Karpas-422 (cell line): ENCODE results near the gene EBF4. TPM values are rescaled to one million over a fixed set of nuclear protein-coding genes. Genes with fewer than 3 reads are reported as not detected.
A peak's percentile ranks its signal among the peaks of the same experiment; 100 is the strongest.

ENCODE experiments used
- DNase-seq: peaks from one replicate; pipeline ENCODE4 v3.0.0-alpha.2; 2015
- H2AFZ ChIP-seq: fragments of 200-600 bp; sonication (generic); 2 replicates; pipeline ENCODE4 v1.6.1; 2014; ENCODE audit warnings: antibody characterized with exemption, low read length, mixed read lengths
- H3K27ac ChIP-seq: fragments of 200-600 bp; sonication (generic); 2 replicates; pipeline ENCODE4 v1.5.1; 2014; ENCODE audit warnings: mild to moderate bottlenecking, low read length, moderate library complexity
- H3K27me3 ChIP-seq: fragments of 200-600 bp; sonication (generic); 2 replicates; pipeline ENCODE4 v1.6.1; 2014; ENCODE audit warnings: low read length, mixed read lengths
- H3K36me3 ChIP-seq: fragments of 200-600 bp; sonication (generic); 2 replicates; pipeline ENCODE4 v1.6.1; 2014; ENCODE audit warnings: low read length, mixed read lengths; ENCODE audit not compliant: insufficient read depth
- H3K4me1 ChIP-seq: fragments of 200-600 bp; sonication (generic); 2 replicates; pipeline ENCODE4 v1.6.1; 2014; ENCODE audit warnings: mild to moderate bottlenecking, low read length, mixed read lengths
- H3K4me2 ChIP-seq: fragments of 200-600 bp; sonication (generic); 2 replicates; pipeline ENCODE4 v1.6.1; 2014; ENCODE audit warnings: low read length, low read depth, mild to moderate bottlenecking; ENCODE audit not compliant: poor library complexity, severe bottlenecking
- H3K4me3 ChIP-seq: fragments of 200-600 bp; sonication (generic); 2 replicates; pipeline ENCODE4 v1.5.1; 2014; ENCODE audit warnings: mild to moderate bottlenecking, antibody characterized with exemption, low read length, mixed read lengths
- H3K79me2 ChIP-seq: fragments of 200-600 bp; sonication (generic); 2 replicates; pipeline ENCODE4 v1.6.1; 2014; ENCODE audit warnings: mild to moderate bottlenecking, low read length, mixed read lengths
- H3K9ac ChIP-seq: fragments of 200-600 bp; sonication (generic); 2 replicates; pipeline ENCODE4 v1.6.0; 2014; ENCODE audit warnings: low read length
- H3K9me2 ChIP-seq: fragments of 200-600 bp; sonication (generic), shearing (Covaris generic); replicated peaks from 2 replicates; pipeline ENCODE4 v1.6.0; 2014; ENCODE audit warnings: mild to moderate bottlenecking, low read length, moderate library complexity; ENCODE audit not compliant: insufficient read depth
- H3K9me3 ChIP-seq: fragments of 300-700, 200-600 bp; sonication (generic); 2 replicates; pipeline ENCODE4 v1.6.1; 2014; ENCODE audit warnings: low read length, mixed read lengths
- H4K20me1 ChIP-seq: fragments of 200-600 bp; sonication (generic); 2 replicates; pipeline ENCODE4 v1.6.1; 2014; ENCODE audit warnings: mild to moderate bottlenecking, antibody characterized with exemption, low read length, low read depth; ENCODE audit not compliant: insufficient read depth
- total RNA-seq: library from RNA; depleted of rRNA; stranded (reverse); fragments of >200 nt; shearing (Covaris generic); gene quantifications from 2 replicates; pipeline ENCODE4 v1.2.3, GENCODE V29; 2014; ENCODE audit warnings: low replicate concordance

Gene EBF4
- total RNA-seq, 1 experiment from 2014 or later = 6.5 TPM

DNA sequence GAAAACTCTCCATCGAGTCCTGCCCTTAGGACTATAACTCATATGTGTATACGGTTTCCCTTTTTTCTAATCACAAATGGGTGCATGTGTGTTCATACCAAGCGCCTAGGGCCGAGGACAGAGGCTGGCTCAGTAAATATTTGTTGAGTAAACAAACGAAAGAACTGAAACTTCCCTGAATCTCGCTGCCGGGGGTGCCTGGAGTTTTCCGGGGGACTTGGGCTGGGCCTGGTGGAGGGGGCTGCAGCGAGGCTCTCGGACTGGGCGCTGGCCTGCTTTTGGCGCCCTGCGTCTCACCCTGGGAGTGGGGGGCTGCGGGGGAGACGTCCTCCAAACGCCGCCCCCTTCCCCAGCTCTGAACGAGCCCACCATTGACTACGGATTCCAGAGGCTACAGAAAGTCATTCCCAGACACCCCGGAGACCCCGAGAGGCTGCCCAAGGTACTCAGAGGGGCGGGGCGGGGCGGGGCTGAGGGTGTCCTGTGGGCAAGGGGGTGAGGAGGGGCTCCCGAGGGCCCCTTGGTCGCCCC is 58.8 kb downstream of the EBF4 start:
- no peak for DNase-seq
- peak overlapping the region; percentile 52 for H3K4me3 ChIP-seq
- no peaks in the 10 kb centered on the region for H3K36me3 ChIP-seq
- no peaks in the 10 kb centered on the region for H4K20me1 ChIP-seq
- H3K27ac ChIP-seq = peak overlapping the region; percentile 95
- peak overlapping the region; percentile 65; the same call in 1 of the 2 replicates for H2AFZ ChIP-seq
- H3K9ac ChIP-seq = peak overlapping the region; percentile 80
- H3K9me3 ChIP-seq = no peaks in the 10 kb centered on the region
- no peaks in the 10 kb centered on the region for H3K9me2 ChIP-seq
- peaks cover 67% of the 10 kb centered on the region for H3K4me1 ChIP-seq
- H3K27me3 ChIP-seq = no peaks in the 10 kb centered on the region
- peak overlapping the region; percentile 76 for H3K4me2 ChIP-seq
- no peaks in the 10 kb centered on the region for H3K79me2 ChIP-seq

DNA sequence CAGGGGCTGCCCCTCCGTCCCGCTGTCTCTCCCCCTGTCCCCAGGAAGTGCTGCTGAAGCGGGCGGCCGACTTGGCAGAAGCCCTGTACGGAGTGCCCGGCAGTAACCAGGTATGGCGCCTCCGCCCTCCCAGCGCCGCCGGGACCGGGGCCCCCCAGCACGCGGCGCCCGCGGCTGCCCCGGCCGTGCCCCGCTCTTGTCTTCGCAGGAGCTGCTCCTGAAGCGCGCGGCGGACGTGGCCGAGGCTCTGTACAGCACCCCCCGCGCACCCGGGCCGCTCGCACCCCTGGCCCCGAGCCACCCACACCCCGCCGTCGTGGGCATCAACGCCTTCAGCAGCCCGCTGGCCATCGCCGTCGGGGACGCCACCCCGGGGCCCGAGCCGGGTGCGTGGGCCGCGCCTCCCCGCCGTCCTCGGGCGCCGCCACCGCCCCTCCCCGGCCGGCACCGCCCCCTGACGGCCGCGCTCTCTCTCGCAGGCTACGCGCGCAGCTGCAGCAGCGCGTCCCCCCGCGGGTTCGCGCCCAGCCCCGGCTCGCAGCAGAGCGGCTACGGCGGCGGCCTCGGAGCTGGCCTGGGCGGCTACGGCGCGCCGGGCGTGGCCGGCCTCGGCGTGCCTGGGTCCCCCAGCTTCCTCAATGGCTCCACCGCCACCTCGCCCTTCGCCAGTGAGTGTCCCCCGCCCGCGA is 59.4 kb downstream of the EBF4 start:
- no peaks in the 10 kb centered on the region for H3K9me3 ChIP-seq
- H3K9me2 ChIP-seq = no peaks in the 10 kb centered on the region
- H3K27ac ChIP-seq = peak overlapping the region; percentile 95
- no peaks in the 10 kb centered on the region for H3K27me3 ChIP-seq
- H3K79me2 ChIP-seq = no peaks in the 10 kb centered on the region
- peak overlapping the region; percentile 80 for H3K9ac ChIP-seq
- peak; percentile 90 for DNase-seq
- no peaks in the 10 kb centered on the region for H4K20me1 ChIP-seq
- peak overlapping the region; percentile 76 for H3K4me2 ChIP-seq
- peak overlapping the region; percentile 63; the same call in 1 of the 2 replicates for H2AFZ ChIP-seq
- peak overlapping the region; percentile 73 for H3K4me3 ChIP-seq
- H3K4me1 ChIP-seq = peaks cover 61% of the 10 kb centered on the region
- H3K36me3 ChIP-seq = no peaks in the 10 kb centered on the region

DNA sequence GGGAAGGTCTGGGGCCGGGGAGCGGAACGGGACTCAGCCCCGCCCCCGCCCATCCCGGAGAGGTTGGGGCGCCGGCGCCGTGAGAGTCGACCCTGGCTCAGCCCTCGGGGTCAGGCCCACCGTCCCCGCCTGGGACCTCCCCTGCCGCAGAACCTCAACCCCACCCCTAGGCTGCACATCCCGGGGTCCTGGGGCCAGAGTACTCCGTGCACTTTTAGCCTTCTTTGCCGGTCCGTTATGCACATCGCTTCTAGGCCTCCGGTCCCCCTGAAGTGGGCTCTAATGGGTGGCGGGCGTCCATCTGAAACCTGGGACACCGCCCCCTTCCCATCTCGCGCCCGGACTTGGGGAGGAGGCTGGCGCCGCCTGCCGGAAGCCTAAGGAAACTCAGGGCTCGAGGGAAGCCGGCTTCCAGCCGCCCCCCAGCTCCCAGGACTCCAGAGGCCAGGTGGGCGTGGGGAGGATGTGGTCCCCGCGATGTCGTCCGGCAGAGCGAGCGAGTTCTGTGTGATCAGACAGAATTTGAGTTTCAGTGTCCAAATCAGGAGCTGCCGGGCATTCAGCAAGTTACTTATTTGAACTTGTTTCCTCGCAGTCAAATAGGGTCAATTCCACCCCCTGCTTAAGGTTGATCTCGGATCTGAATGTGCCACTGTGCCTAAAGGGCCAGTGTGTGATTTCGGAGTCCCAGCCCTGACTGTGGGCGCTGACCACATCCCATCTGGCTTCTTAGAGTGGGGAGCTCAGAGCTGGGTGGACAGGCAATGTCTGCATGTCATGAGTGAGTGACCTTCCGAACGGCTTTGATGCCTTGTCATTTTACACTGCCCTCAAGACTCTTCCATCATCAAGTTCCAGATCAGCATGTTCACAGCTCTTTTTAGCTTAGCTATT is 60.2 kb downstream of the EBF4 start:
- H3K9me2 ChIP-seq = no peaks in the 10 kb centered on the region
- H3K27ac ChIP-seq = no peak overlapping the region
- H3K9me3 ChIP-seq = no peaks in the 10 kb centered on the region
- H3K36me3 ChIP-seq = no peaks in the 10 kb centered on the region
- H3K27me3 ChIP-seq = no peaks in the 10 kb centered on the region
- H3K4me2 ChIP-seq = peak overlapping the region; percentile 76
- no peaks in the 10 kb centered on the region for H4K20me1 ChIP-seq
- H3K4me1 ChIP-seq = peaks cover 53% of the 10 kb centered on the region
- peak overlapping the region; percentile 63; the same call in 1 of the 2 replicates for H2AFZ ChIP-seq
- H3K4me3 ChIP-seq = peak overlapping the region; percentile 73
- H3K9ac ChIP-seq = peak overlapping the region; percentile 80
- DNase-seq = peak; percentile 91
- no peaks in the 10 kb centered on the region for H3K79me2 ChIP-seq

DNA sequence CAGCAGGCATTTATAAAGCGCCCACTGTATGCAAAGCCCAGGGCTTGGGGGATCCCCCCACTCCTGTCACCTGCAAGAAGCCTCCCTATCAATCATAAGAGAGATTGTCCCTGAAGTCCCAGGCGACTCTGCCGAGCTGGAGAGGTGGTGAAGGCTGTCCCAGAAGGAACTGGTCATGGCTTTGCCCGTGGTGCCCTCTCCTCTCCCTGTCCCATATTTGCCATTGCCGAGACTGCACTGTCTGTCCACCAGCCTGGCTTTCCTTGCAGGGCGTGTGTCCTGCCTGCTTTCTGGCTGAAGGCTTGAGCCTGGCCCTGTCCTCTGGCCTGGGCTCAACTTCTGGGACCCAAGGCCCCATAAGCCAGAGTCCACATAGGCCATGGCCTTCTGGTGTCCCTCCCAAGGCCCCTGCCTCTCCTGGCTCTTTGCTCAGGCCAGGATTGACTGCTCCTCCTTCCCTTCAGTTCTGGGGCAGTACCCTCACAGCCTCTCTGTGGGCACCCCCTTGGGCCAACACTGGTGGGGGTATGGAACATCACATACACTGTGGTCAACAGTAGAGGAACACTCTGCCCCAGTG is 61.0 kb downstream of the EBF4 start:
- no peaks in the 10 kb centered on the region for H3K36me3 ChIP-seq
- no peaks in the 10 kb centered on the region for H3K79me2 ChIP-seq
- H3K27me3 ChIP-seq = no peaks in the 10 kb centered on the region
- no peaks in the 10 kb centered on the region for H3K9me3 ChIP-seq
- no peaks in the 10 kb centered on the region for H4K20me1 ChIP-seq
- no peak overlapping the region for H2AFZ ChIP-seq
- no peak overlapping the region; the same call in 1 of the 2 replicates for H3K4me3 ChIP-seq
- peaks cover 47% of the 10 kb centered on the region for H3K4me1 ChIP-seq
- peak overlapping the region; percentile 76 for H3K4me2 ChIP-seq
- no peak overlapping the region for H3K27ac ChIP-seq
- no peak for DNase-seq
- H3K9me2 ChIP-seq = no peaks in the 10 kb centered on the region
- no peak overlapping the region for H3K9ac ChIP-seq

DNA sequence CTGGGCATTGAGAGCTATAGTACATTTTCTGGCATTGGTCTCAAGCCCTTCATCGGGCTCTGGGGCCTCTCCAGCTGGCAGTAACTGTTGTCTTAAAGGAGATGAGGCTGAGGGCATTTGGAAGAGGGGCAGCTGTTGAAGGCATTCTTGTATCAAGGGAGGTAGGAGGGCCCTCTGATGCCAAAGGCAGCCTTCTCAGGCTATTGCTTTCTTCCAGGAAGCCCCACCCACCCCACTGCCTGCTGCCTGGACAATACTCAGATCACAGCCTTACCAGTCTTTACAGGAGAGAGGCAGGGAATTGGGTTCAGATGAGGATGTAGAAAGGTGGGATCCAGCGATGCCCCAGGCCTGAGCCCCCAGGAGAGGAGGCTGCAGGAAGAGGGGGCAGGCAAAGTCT is 61.8 kb downstream of the EBF4 start:
- H3K4me1 ChIP-seq = peaks cover 47% of the 10 kb centered on the region
- H3K27me3 ChIP-seq = no peaks in the 10 kb centered on the region
- no peak for DNase-seq

DNA sequence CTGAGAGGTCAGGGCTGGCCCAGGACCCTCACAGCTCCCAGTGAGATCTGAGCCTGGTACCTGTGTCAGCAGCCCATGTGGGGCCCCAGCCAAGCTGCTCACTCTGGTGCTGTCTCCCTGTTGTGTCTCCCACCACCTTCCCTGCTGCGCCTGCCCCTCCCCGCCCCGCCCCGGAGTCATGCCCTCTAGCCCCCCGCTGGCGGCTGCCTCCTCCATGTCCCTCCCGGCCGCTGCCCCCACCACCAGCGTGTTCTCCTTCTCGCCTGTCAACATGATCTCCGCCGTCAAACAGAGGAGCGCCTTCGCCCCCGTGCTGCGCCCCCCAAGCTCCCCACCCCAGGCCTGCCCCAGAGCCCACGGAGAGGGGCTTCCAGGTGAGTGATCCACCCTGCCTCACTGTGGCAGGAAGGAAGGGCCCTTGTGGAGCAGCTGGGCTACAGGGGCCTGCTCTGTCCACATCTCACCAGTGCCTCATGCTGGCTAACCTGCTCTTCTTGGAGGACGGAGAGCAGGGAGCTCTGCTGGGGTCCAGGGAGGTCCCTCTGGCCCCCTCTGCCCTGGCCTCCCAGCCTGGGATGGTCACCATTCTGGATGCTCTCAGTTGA is 63.0 kb downstream of the EBF4 start:
- Histone ChIP-seq H3K36me3 (no peaks in the 10 kb centered on the region), H2AFZ (no peak overlapping the region), H3K4me1 (peaks cover 46% of the 10 kb centered on the region), H3K27ac (no peak overlapping the region), H3K9me2 (no peaks in the 10 kb centered on the region), H3K27me3 (no peaks in the 10 kb centered on the region), H3K9ac (no peak overlapping the region), H3K4me3 (no peak overlapping the region), H3K4me2 (no peak overlapping the region), H3K79me2 (no peaks in the 10 kb centered on the region), H4K20me1 (no peaks in the 10 kb centered on the region), H3K9me3 (no peaks in the 10 kb centered on the region)
- DNase-seq = no peak

More for the DNA sequence above, 61.8 kb downstream of the EBF4 start:
- no peaks in the 10 kb centered on the region for H3K36me3 ChIP-seq
- no peaks in the 10 kb centered on the region for H3K79me2 ChIP-seq
- no peak overlapping the region for H2AFZ ChIP-seq
- no peaks in the 10 kb centered on the region for H4K20me1 ChIP-seq
- no peaks in the 10 kb centered on the region for H3K9me3 ChIP-seq
- no peak overlapping the region for H3K4me2 ChIP-seq
- H3K4me3 ChIP-seq = no peak overlapping the region
- no peak overlapping the region for H3K9ac ChIP-seq
- H3K27ac ChIP-seq = no peak overlapping the region
- H3K9me2 ChIP-seq = no peaks in the 10 kb centered on the region

DNA sequence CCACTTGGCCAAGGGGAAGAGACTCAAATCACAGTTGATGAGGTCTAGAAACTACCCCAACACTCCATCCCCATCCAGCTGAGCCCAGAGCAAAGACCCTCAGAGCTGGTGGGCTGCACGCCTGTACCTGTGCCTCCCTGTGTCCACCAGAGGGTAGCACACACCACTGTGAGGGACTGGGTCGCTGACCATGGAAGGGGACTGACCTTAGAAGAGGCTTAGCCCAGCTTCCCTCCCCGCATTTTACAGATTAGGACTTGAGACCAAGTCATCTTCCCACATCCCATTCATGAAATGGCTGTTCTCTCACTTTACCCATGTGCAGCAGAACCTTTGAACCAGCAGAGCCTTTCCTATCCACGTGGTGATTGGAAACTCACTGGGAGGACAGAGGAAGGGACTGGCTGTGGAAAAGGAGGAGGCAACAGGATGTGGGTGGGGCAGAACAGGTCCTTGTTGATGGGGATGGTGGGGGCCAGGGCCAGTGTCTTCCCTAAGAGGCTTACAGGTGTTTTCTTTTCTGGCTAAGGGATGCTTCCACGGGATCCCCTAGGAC is 63.6 kb downstream of the EBF4 start:
- H3K9ac ChIP-seq = no peak overlapping the region
- H3K4me2 ChIP-seq = no peak overlapping the region
- H2AFZ ChIP-seq = no peak overlapping the region
- H3K4me1 ChIP-seq = peaks cover 40% of the 10 kb centered on the region
- H3K4me3 ChIP-seq = no peak overlapping the region
- H3K27me3 ChIP-seq = no peaks in the 10 kb centered on the region
- H4K20me1 ChIP-seq = no peaks in the 10 kb centered on the region
- H3K9me3 ChIP-seq = no peaks in the 10 kb centered on the region
- no peaks in the 10 kb centered on the region for H3K79me2 ChIP-seq
- no peak overlapping the region for H3K27ac ChIP-seq
- H3K9me2 ChIP-seq = no peaks in the 10 kb centered on the region
- no peak for DNase-seq
- no peaks in the 10 kb centered on the region for H3K36me3 ChIP-seq
